Limb (tissue), 2 donors: ENCODE measurements around the gene SPOUT1.

Experiments used
- DNase-seq, 2 donors: peaks; one replicate each; pipeline ENCODE4 v3.0.0-alpha.2; 2016; ENCODE audit errors: extremely low spot score in 2 of 2

Gene SPOUT1

GRCh38 chr9:128773049-128773448 lies 56.5 kb downstream of the SPOUT1 start:
- no peak for DNase-seq

- DNase-seq: peak; percentile 86 to 96
These were observed 57.7 kb downstream of the SPOUT1 start, which contains the start of gene ZER1 for GRCh38 chr9:128771745-128772519. Gene ZER1, minus strand, starts transcription at chr9:128771927. Its CDS starts 16,362 bp downstream, at chr9:128755565.

- DNase-seq: no peak
These were observed 58.4 kb downstream of the SPOUT1 start for GRCh38 chr9:128771094-128771721.

GRCh38 chr9:128770286-128771030 lies 59.1 kb downstream of the SPOUT1 start:
- no peak for DNase-seq
